OCI-LY1 (cell line): ENCODE results near the gene DPYSL3.

Experiments
- H2AFZ ChIP-seq: fragments of 200-600 bp; sonication (generic), shearing (Covaris generic); 2 replicates; pipeline ENCODE4 v1.6.0; 2014; ENCODE audit warnings: antibody characterized with exemption, mild to moderate bottlenecking, low read length
- H3F3A ChIP-seq: fragments of 200-600 bp; sonication (generic), shearing (Covaris generic); 2 replicates; pipeline ENCODE4 v1.6.0; 2014; ENCODE audit warnings: mild to moderate bottlenecking, antibody characterized with exemption, low read length, moderate library complexity; ENCODE audit not compliant: insufficient read depth
- H3K27ac ChIP-seq: fragments of 200-600 bp; sonication (generic); 2 replicates; pipeline ENCODE4 v1.5.1; 2014; ENCODE audit warnings: low read length, mixed run types, mild to moderate bottlenecking, low read depth; ENCODE audit not compliant: poor library complexity, severe bottlenecking
- H3K27me3 ChIP-seq: fragments of 200-600 bp; sonication (generic); 2 replicates; pipeline ENCODE4 v1.6.0; 2014; ENCODE audit warnings: antibody characterized with exemption, mild to moderate bottlenecking, low read length, moderate library complexity; ENCODE audit not compliant: insufficient read depth
- H3K36me3 ChIP-seq: fragments of 200-600 bp; sonication (generic); 2 replicates; pipeline ENCODE4 v1.6.1; 2014; ENCODE audit warnings: mild to moderate bottlenecking, antibody characterized with exemption, low read length, moderate library complexity, mixed read lengths; ENCODE audit not compliant: insufficient read depth
- H3K4me1 ChIP-seq: fragments of 200-600 bp; sonication (generic); 2 replicates; pipeline ENCODE4 v1.5.1; 2014; ENCODE audit warnings: mild to moderate bottlenecking, low read length, moderate library complexity; ENCODE audit not compliant: insufficient read depth, severe bottlenecking
- H3K4me2 ChIP-seq: fragments of 200-600 bp; sonication (generic), shearing (Covaris generic); 2 replicates; pipeline ENCODE4 v1.6.1; 2014; ENCODE audit warnings: low read length
- H3K4me3 ChIP-seq: fragments of 200-600 bp; sonication (generic); 2 replicates; pipeline ENCODE4 v1.5.1; 2014; ENCODE audit warnings: low read length, low read depth, mild to moderate bottlenecking, mixed read lengths; ENCODE audit not compliant: poor library complexity, severe bottlenecking
- H3K79me2 ChIP-seq: fragments of 200-600 bp; shearing (Covaris generic); 2 replicates; pipeline ENCODE4 v1.6.1; 2016; ENCODE audit warnings: mixed run types, low read length, mixed read lengths; ENCODE audit not compliant: insufficient read depth
- H3K9ac ChIP-seq: fragments of 200-600 bp; sonication (generic), shearing (Covaris generic); 2 replicates; pipeline ENCODE4 v1.6.1; 2014; ENCODE audit warnings: mild to moderate bottlenecking, low read length, mixed read lengths
- H3K9me2 ChIP-seq: fragments of 200-600 bp; sonication (generic), shearing (Covaris generic); 2 replicates; pipeline ENCODE4 v1.6.1; 2014; ENCODE audit warnings: low read depth, mild to moderate bottlenecking, low read length, mixed read lengths
- H3K9me3 ChIP-seq: fragments of 200-600 bp; shearing (Covaris generic); 2 replicates; pipeline ENCODE4 v1.6.1; 2014; ENCODE audit warnings: low read length, mixed read lengths
- H4K20me1 ChIP-seq: fragments of 200-600 bp; sonication (generic), shearing (Covaris generic); 2 replicates; pipeline ENCODE4 v1.6.0; 2016; ENCODE audit warnings: mild to moderate bottlenecking, low read length; ENCODE audit not compliant: insufficient read depth
- EZH2 ChIP-seq: fragments of 200-600 bp; sonication (generic), shearing (Covaris generic); IDR thresholded peaks from 2 replicates; pipeline ENCODE4 v1.8.0; 2017; ENCODE audit warnings: borderline replicate concordance, mixed run types, mild to moderate bottlenecking, antibody characterized with exemption, low read length, moderate library complexity, mixed read lengths
- TF ChIP-seq, protein P1 (sequence below): fragments of 200-600 bp; sonication (generic), shearing (Covaris generic); IDR thresholded peaks from 2 replicates; pipeline ENCODE4 v1.5.1; 2017; ENCODE audit warnings: mild to moderate bottlenecking, antibody characterized with exemption, low read length, moderate library complexity, mixed read lengths

The DPYSL3 gene

DNA sequence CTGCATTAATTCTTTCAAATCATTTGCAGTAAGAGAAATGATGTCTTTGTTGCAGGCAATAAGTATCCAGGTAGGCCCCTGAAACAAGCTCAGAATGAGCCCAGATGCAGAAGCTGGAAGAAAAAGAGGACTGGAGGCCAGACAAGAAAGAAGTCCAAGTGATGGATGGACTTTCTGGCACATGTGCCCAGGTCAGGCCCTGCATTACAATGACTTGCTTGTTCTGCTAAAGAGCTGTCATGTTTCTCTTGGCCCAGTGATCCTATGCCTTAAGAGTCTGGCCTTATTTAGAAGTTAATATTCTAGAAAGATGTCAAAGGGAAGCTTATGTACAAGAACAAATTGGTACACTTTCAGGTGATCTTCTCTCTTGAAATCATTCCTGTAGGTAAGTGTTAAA is 64.8 kb downstream of the DPYSL3 start:
- Histone ChIP-seq H3K4me1 (no peaks in the 10 kb centered on the region), H3K9me2 (no peaks in the 10 kb centered on the region), H4K20me1 (no peaks in the 10 kb centered on the region), H3K36me3 (no peaks in the 10 kb centered on the region), H3F3A (no peaks in the 10 kb centered on the region), H3K27ac (no peak overlapping the region), H3K9me3 (no peaks in the 10 kb centered on the region), H3K4me2 (no peak overlapping the region), H3K79me2 (no peaks in the 10 kb centered on the region), H2AFZ (no peak overlapping the region), H3K9ac (no peak overlapping the region), H3K4me3 (no peak overlapping the region), H3K27me3 (no peaks in the 10 kb centered on the region)
- TF ChIP-seq, protein P1, sequence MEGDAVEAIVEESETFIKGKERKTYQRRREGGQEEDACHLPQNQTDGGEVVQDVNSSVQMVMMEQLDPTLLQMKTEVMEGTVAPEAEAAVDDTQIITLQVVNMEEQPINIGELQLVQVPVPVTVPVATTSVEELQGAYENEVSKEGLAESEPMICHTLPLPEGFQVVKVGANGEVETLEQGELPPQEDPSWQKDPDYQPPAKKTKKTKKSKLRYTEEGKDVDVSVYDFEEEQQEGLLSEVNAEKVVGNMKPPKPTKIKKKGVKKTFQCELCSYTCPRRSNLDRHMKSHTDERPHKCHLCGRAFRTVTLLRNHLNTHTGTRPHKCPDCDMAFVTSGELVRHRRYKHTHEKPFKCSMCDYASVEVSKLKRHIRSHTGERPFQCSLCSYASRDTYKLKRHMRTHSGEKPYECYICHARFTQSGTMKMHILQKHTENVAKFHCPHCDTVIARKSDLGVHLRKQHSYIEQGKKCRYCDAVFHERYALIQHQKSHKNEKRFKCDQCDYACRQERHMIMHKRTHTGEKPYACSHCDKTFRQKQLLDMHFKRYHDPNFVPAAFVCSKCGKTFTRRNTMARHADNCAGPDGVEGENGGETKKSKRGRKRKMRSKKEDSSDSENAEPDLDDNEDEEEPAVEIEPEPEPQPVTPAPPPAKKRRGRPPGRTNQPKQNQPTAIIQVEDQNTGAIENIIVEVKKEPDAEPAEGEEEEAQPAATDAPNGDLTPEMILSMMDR = no peak
- no peak for TF ChIP-seq EZH2

DNA sequence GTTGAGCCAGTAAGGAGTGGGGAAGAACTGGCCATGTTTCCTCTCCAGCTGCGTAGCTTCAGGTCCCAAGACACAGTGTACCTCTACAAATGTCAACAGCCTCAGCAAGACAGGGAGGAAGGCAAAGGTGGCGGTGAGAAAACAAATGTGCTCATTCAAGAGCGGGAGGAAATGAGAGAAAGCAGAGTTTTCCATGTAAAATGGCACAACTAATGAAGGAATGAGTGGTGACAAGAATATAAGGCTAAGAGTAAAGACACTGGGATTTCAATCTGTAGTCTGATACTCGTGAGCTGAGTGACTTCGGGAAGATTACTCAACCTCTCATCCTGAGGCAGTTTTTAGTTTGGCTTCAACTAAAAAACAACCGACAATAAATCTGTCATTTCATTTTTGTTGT is 67.6 kb downstream of the DPYSL3 start:
- H3K27me3 ChIP-seq = peaks cover 4% of the 10 kb centered on the region; the same call in 1 of the 2 replicates
- TF ChIP-seq, protein P1 = no peak
- no peak for TF ChIP-seq EZH2
- no peaks in the 10 kb centered on the region for H3K4me1 ChIP-seq
- no peak overlapping the region for H2AFZ ChIP-seq
- no peak overlapping the region for H3K9ac ChIP-seq
- H3K9me3 ChIP-seq = no peaks in the 10 kb centered on the region
- no peaks in the 10 kb centered on the region for H3K79me2 ChIP-seq
- H3K27ac ChIP-seq = no peak overlapping the region
- H3K4me3 ChIP-seq = no peak overlapping the region
- no peaks in the 10 kb centered on the region for H3F3A ChIP-seq
- H3K36me3 ChIP-seq = no peaks in the 10 kb centered on the region
- no peaks in the 10 kb centered on the region for H4K20me1 ChIP-seq
- no peaks in the 10 kb centered on the region for H3K9me2 ChIP-seq
- H3K4me2 ChIP-seq = no peak overlapping the region

DNA sequence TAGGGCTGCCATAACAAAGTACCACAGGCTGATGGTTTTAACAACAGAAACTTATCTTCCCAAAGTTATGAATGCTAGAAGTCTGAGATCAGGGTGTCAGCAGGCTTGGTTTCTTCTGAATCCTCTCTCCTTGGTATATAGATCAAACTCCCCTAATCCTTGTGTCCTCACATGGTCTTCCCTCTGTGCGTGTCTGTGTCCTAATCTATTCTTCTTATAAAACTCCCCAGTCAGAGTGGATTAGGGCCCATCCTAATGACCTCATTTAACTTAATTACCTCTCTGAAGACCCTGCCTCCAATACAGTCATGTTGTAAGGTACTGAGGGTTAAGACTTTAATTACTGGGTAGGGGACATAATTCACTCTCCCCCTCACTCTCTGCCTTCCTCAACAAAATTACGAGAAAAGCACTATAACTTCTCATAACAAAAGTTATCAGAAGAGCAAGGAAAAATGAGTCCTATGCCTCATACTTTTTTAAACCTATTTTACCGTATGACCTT is 68.6 kb downstream of the DPYSL3 start:
- no peaks in the 10 kb centered on the region for H3F3A ChIP-seq
- no peaks in the 10 kb centered on the region for H3K4me1 ChIP-seq
- no peaks in the 10 kb centered on the region for H3K9me3 ChIP-seq
- H2AFZ ChIP-seq = no peak overlapping the region
- H3K27me3 ChIP-seq = peaks cover 4% of the 10 kb centered on the region; the same call in 1 of the 2 replicates
- H4K20me1 ChIP-seq = no peaks in the 10 kb centered on the region
- no peaks in the 10 kb centered on the region for H3K36me3 ChIP-seq
- no peak overlapping the region for H3K4me3 ChIP-seq
- H3K4me2 ChIP-seq = no peak overlapping the region
- H3K9me2 ChIP-seq = no peaks in the 10 kb centered on the region
- no peak overlapping the region for H3K9ac ChIP-seq
- TF ChIP-seq EZH2 = no peak
- TF ChIP-seq, protein P1 = no peak
- H3K27ac ChIP-seq = no peak overlapping the region
- H3K79me2 ChIP-seq = no peaks in the 10 kb centered on the region
